WTC11 (cell line): Measurements from ENCODE around the gene ACHE. TPM values are rescaled to one million over a fixed set of nuclear protein-coding genes. Genes with fewer than 3 reads are reported as not detected.
A peak's percentile ranks its signal among the peaks of the same experiment; 100 is the strongest.

Experiments
- ATAC-seq: fragments of 200-7000 bp; cut with Tn5 transposase; 2 replicates; pipeline ENCODE4 v1.10.0; 2021; ENCODE audit warnings: mild to moderate bottlenecking, moderate library complexity
- Bru-seq: library from RNA; stranded (reverse); fragments of 400-500 nt; gene quantifications from one replicate; lab custom pipeline; 2021; lab: Mats Ljungman, UMichigan
- CTCF ChIA-PET: fragments of 300-600 bp; sonication (Branson Sonifier 250); formaldehyde crosslinking; loops from one replicate; lab custom pipeline; 2021; ENCODE audit warnings: antibody characterized with exemption; lab: Charles Lee
- POLR2A ChIA-PET: fragments of 350-600 bp; sonication (Branson Sonifier 250); formaldehyde crosslinking; loops from one replicate; lab custom pipeline; 2021; ENCODE audit warnings: antibody characterized with exemption; lab: Charles Lee
- DNase-seq: peaks from one replicate; pipeline ENCODE4 v3.0.0; 2021; ENCODE audit warnings: low spot score
- H3K27ac Mint-ChIP-seq: 2 replicates; pipeline ENCODE4 v1.8.0; 2021; ENCODE audit warnings: mixed read lengths
- H3K27me3 Mint-ChIP-seq: 2 replicates; pipeline ENCODE4 v1.8.0; 2021; ENCODE audit warnings: low read depth, mild to moderate bottlenecking, moderate library complexity, mixed read lengths
- H3K36me3 Mint-ChIP-seq: 2 replicates; pipeline ENCODE4 v1.8.0; 2021; ENCODE audit warnings: mixed read lengths
- H3K4me1 Mint-ChIP-seq: 2 replicates; pipeline ENCODE4 v1.8.0; 2022; ENCODE audit warnings: mixed read lengths
- H3K4me3 Mint-ChIP-seq: 2 replicates; pipeline ENCODE4 v1.8.0; 2021; ENCODE audit warnings: mild to moderate bottlenecking, moderate library complexity, mixed read lengths
- H3K9me3 Mint-ChIP-seq: 2 replicates; pipeline ENCODE4 v1.8.0; 2021; ENCODE audit warnings: mixed read lengths
- CBFB ChIP-seq: sonication (generic); formaldehyde crosslinking; IDR thresholded peaks from 2 replicates; pipeline ENCODE4 v1.8.1; 2022; ENCODE audit warnings: mild to moderate bottlenecking, low read depth, missing genetic modification reagents
- CREB1 ChIP-seq: sonication (generic); formaldehyde crosslinking; IDR thresholded peaks from 2 replicates; pipeline ENCODE4 v1.8.0; 2023; ENCODE audit warnings: mild to moderate bottlenecking, missing genetic modification reagents
- FOXJ3 ChIP-seq: sonication (generic); formaldehyde crosslinking; IDR thresholded peaks from 2 replicates; pipeline ENCODE4 v1.9.0; 2021; ENCODE audit warnings: missing genetic modification reagents, mild to moderate bottlenecking, borderline replicate concordance
- FOXK1 ChIP-seq: sonication (generic); formaldehyde crosslinking; IDR thresholded peaks from 2 replicates; pipeline ENCODE4 v1.8.0; 2022; ENCODE audit warnings: mild to moderate bottlenecking, moderate library complexity, missing genetic modification reagents
- GTF2I ChIP-seq: fragments of 250-450 bp; sonication (Bioruptor Pico); conservative IDR thresholded peaks from 2 replicates; pipeline ENCODE4 v1.4.0; 2021; ENCODE audit warnings: mild to moderate bottlenecking
- IRF2 ChIP-seq: sonication (generic); formaldehyde crosslinking; IDR thresholded peaks from 2 replicates; pipeline ENCODE4 v1.8.0; 2022; ENCODE audit warnings: low read depth, missing genetic modification reagents, borderline replicate concordance
- JAZF1 ChIP-seq: fragments of 250-450 bp; sonication (Bioruptor Pico); IDR thresholded peaks from 2 replicates; pipeline ENCODE4 v1.9.0; 2021; ENCODE audit warnings: moderate library complexity, mild to moderate bottlenecking, inconsistent platforms
- NFATC4 ChIP-seq: fragments of 250-450 bp; sonication (Bioruptor Pico); IDR thresholded peaks from 2 replicates; pipeline ENCODE4 v1.9.0; 2021; ENCODE audit warnings: mild to moderate bottlenecking
- NR2C2 ChIP-seq: sonication (generic); formaldehyde crosslinking; IDR thresholded peaks from 2 replicates; pipeline ENCODE4 v1.8.0; 2022; ENCODE audit warnings: mild to moderate bottlenecking, missing genetic modification reagents
- PRRX2 ChIP-seq: fragments of 250-450 bp; sonication (Bioruptor Pico); IDR thresholded peaks from 2 replicates; pipeline ENCODE4 v1.8.0; 2021; ENCODE audit warnings: mild to moderate bottlenecking
- SMAD3 ChIP-seq: sonication (generic); formaldehyde crosslinking; IDR thresholded peaks from 2 replicates; pipeline ENCODE4 v1.8.0; 2022; ENCODE audit warnings: missing genetic modification reagents, mild to moderate bottlenecking, borderline replicate concordance
- SMAD4 ChIP-seq: sonication (generic); formaldehyde crosslinking; IDR thresholded peaks from 2 replicates; pipeline ENCODE4 v1.8.0; 2022; ENCODE audit warnings: mild to moderate bottlenecking, missing genetic modification reagents
- SP1 ChIP-seq: sonication (generic); formaldehyde crosslinking; conservative IDR thresholded peaks from 2 replicates; pipeline ENCODE4 v1.8.1; 2022; ENCODE audit warnings: missing genetic modification reagents
- TEAD4 ChIP-seq: sonication (generic); formaldehyde crosslinking; IDR thresholded peaks from 2 replicates; pipeline ENCODE4 v1.8.0; 2022; ENCODE audit warnings: mild to moderate bottlenecking, missing genetic modification reagents
- ZNF232 ChIP-seq: sonication (generic); formaldehyde crosslinking; IDR thresholded peaks from 2 replicates; pipeline ENCODE4 v1.8.0; 2022; ENCODE audit warnings: mild to moderate bottlenecking, missing genetic modification reagents
- ZNF423 ChIP-seq: fragments of 250-450 bp; sonication (Bioruptor Pico); IDR thresholded peaks from 2 replicates; pipeline ENCODE4 v2.1.2; 2022; ENCODE audit warnings: mild to moderate bottlenecking, moderate library complexity
- long read RNA-seq, 3 experiments: library from RNA in 1 of 3; library from capped mRNA in 1 of 3; library from polyadenylated mRNA in 1 of 3; unstranded in 2 of 3; stranded (forward) in 1 of 3; transcript quantifications; one replicate each; pipeline ENCODE4 v2.0.0, GENCODE V29; 2021
- total RNA-seq: library from RNA; stranded (reverse); gene quantifications from 3 replicates; pipeline ENCODE4 v1.2.3, GENCODE V29; 2021
- TF ChIP-seq, protein P1 (sequence below): fragments of 250-450 bp; sonication (Bioruptor Pico); IDR thresholded peaks from 2 replicates; pipeline ENCODE4 v1.9.0; 2021; ENCODE audit warnings: mild to moderate bottlenecking, borderline replicate concordance
- TF ChIP-seq, protein P2 (sequence below): sonication (generic); formaldehyde crosslinking; IDR thresholded peaks from 2 replicates; pipeline ENCODE4 v1.8.1; 2023; ENCODE audit warnings: mild to moderate bottlenecking, missing genetic modification reagents, moderate library complexity

Gene ACHE
- 6.4 to 7.7 TPM (median 6.6 TPM) in 3 replicates for total RNA-seq
- Bru-seq, nascent RNA = percentile 39 among the genes with signal in this experiment
- long read RNA-seq, experiment 1, partial matches to known transcripts = 7 of 25 reads
- long read RNA-seq, experiment 1, other reads (novel, unspliced or antisense) = 10 of 25 reads
- long read RNA-seq, experiment 2, partial matches to known transcripts = 8 of 13 reads
- long read RNA-seq, experiment 2, other reads (novel, unspliced or antisense) = 2 of 13 reads
- long read RNA-seq, experiment 3, partial matches to known transcripts = 1 of 1 reads
- long read RNA-seq, experiment 3, other reads (novel, unspliced or antisense) = 0 of 1 reads

DNA sequence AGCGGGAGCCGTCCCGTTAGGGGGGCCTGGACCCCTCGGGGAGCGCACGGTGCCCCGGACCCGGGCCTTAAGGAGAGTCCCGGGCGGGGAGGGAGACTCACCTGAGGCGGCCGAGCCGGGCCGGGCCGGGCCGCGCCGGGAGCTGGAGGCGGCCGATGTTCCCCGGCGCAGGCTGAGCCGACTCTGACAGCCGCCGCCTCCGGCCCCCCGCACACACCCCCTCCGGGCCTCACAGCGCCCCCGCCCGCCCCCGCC is at the start of gene ACHE:
TSS of gene ACHE (minus strand) at position 188 of the 255 bp plus-strand sequence. CDS start 1,656 bp downstream, outside the sequence.
- ATAC-seq (peak; percentile 6), DNase-seq (no peak)
- Mint-ChIP-seq H3K27me3 (peaks cover 32% of the 10 kb centered on the region), H3K9me3 (no peaks in the 10 kb centered on the region), H3K36me3 (no peaks in the 10 kb centered on the region), H3K4me3 (peak within 1 kb of the TSS; percentile 74), H3K27ac (no peak within 1 kb of the TSS), H3K4me1 (peaks cover 32% of the 10 kb centered on the region)
- POLR2A ChIA-PET = interaction anchor here (1.4 kb wide), 1 partner anchor 70 kb away, joined by 4 read pairs; no protein-coding TSS in a partner anchor
- TF ChIP-seq ZNF232 (CRISPR knock-in tag) = no peak
- TF ChIP-seq SMAD3 (CRISPR knock-in tag) = no peak
- no peak for TF ChIP-seq PRRX2 (CRISPR knock-in tag)
- no peak for TF ChIP-seq IRF2 (CRISPR knock-in tag)
- CTCF ChIA-PET = interaction anchor here (1.0 to 3.2 kb wide), 16 partner anchors 16 to 336 kb away, joined by 3 to 30 read pairs (median 6); partner anchors contain the start of genes MUC3A, PLOD3 and ZNHIT1

DNA sequence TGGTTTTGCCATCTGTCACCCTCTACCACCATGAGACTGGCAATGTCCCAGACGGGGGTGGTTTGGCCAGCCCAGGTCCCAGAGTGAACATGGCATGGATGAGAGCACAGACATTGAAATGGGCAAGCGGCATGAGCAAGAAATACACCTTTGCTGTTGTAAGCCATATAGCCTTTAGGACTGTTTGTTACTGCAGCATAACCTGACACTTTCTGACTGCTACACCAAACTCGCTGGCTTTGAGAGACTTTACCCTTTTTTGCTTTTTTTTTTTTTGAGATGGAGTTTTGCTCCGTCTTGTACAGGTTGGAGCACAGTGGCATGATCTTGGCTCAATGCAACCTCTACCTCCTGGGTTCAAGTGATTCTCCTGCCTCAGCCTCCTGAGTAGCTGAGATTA is 48.5 kb upstream of the ACHE start:
- ChIA-PET CTCF (interaction anchor here (1.2 to 2.6 kb wide), 2 partner anchors 22 to 133 kb away, joined by 7 to 14 read pairs; no protein-coding TSS in a partner anchor), POLR2A (interaction anchor here (0.7 kb wide), 1 partner anchor 104 kb away, joined by 3 read pairs; no protein-coding TSS in a partner anchor)
- peaks cover 21% of the 10 kb centered on the region for H3K9me3 Mint-ChIP-seq
- H3K27ac Mint-ChIP-seq = no peak overlapping the region; the same call in 1 of the 2 replicates
- DNase-seq (no peak), ATAC-seq (no peak)
- peaks cover 24% of the 10 kb centered on the region for H3K36me3 Mint-ChIP-seq
- peaks cover 3% of the 10 kb centered on the region; the same call in 1 of the 2 replicates for H3K27me3 Mint-ChIP-seq
- no peak overlapping the region for H3K4me3 Mint-ChIP-seq
- TF ChIP-seq GTF2I (CRISPR knock-in tag) = 0 out of 2 replicates have a peak, but pooled peaks have one; percentile 55
- 0 out of 2 replicates have a peak, but pooled peaks have one; percentile 25 for TF ChIP-seq SP1
- TF ChIP-seq, protein P1, sequence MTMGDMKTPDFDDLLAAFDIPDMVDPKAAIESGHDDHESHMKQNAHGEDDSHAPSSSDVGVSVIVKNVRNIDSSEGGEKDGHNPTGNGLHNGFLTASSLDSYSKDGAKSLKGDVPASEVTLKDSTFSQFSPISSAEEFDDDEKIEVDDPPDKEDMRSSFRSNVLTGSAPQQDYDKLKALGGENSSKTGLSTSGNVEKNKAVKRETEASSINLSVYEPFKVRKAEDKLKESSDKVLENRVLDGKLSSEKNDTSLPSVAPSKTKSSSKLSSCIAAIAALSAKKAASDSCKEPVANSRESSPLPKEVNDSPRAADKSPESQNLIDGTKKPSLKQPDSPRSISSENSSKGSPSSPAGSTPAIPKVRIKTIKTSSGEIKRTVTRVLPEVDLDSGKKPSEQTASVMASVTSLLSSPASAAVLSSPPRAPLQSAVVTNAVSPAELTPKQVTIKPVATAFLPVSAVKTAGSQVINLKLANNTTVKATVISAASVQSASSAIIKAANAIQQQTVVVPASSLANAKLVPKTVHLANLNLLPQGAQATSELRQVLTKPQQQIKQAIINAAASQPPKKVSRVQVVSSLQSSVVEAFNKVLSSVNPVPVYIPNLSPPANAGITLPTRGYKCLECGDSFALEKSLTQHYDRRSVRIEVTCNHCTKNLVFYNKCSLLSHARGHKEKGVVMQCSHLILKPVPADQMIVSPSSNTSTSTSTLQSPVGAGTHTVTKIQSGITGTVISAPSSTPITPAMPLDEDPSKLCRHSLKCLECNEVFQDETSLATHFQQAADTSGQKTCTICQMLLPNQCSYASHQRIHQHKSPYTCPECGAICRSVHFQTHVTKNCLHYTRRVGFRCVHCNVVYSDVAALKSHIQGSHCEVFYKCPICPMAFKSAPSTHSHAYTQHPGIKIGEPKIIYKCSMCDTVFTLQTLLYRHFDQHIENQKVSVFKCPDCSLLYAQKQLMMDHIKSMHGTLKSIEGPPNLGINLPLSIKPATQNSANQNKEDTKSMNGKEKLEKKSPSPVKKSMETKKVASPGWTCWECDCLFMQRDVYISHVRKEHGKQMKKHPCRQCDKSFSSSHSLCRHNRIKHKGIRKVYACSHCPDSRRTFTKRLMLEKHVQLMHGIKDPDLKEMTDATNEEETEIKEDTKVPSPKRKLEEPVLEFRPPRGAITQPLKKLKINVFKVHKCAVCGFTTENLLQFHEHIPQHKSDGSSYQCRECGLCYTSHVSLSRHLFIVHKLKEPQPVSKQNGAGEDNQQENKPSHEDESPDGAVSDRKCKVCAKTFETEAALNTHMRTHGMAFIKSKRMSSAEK (CRISPR knock-in tag) = no peak
- peaks cover 41% of the 10 kb centered on the region for H3K4me1 Mint-ChIP-seq

DNA sequence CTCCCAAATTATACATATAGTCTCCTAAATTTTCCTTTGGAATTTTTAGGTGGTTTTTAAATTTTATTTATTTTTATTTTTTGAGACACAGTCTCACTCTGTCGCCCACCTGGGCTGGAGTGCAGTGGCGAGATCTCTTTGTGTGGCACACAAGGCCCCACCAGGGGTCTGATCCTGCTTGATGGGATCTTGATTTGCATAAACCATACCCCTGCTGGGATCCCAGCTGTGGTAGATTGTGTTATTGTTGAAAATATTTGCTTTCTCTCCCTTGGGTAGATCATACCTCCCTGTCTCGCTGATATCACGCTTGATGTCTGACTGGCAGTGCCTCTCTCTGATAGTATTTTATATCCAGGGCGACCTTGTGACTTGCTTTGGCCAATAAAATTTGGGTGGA is 48.0 kb upstream of the ACHE start:
- ATAC-seq (peak; percentile 62), DNase-seq (no peak)
- peaks cover 21% of the 10 kb centered on the region for H3K9me3 Mint-ChIP-seq
- peaks cover 27% of the 10 kb centered on the region for H3K36me3 Mint-ChIP-seq
- peaks cover 38% of the 10 kb centered on the region for H3K4me1 Mint-ChIP-seq
- no peak overlapping the region for H3K4me3 Mint-ChIP-seq
- H3K27me3 Mint-ChIP-seq = peaks cover 3% of the 10 kb centered on the region; the same call in 1 of the 2 replicates
- ChIA-PET CTCF (interaction anchor here (1.2 to 2.6 kb wide), 2 partner anchors 22 to 134 kb away, joined by 7 to 14 read pairs; no protein-coding TSS in a partner anchor), POLR2A (no interaction called here)
- TF ChIP-seq ZNF423 (CRISPR knock-in tag) (peak; percentile 99), NFATC4 (CRISPR knock-in tag) (no peak)
- no peak overlapping the region; the same call in 1 of the 2 replicates for H3K27ac Mint-ChIP-seq

DNA sequence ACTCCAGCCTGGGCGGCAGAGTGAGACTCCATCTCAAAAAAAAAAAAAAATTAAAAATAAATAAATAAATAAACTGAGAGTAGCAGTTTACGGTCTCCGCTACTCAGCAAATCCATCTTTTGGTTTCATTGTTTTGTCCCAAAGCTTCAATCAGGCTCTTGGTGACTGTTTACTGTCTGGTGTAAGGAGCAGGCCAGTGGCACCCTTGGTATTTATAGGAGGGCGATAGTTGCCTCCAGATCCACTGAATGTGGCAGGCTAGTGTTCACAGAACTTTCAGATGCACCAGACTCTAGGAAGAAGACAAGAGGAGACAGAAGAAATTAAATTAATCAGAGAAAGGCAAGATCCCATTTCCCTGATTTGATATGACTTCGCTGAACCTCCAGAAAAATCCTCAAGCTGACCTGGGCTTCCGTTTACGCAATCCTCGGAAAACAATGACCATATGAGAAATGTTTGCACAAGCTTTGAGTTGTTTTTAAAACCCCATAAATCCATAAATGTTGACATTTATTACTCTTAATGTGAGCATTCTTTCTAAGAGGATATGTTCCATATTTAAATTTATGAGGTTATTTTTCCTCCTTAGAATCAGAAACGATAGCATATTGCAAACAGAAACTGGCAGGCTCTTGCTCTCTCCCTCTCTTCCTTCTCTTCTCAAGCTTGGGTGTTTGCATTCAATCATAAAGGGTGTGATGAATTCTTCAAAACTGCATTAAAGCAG is 46.5 kb upstream of the ACHE start:
- peaks cover 21% of the 10 kb centered on the region for H3K9me3 Mint-ChIP-seq
- peaks cover 27% of the 10 kb centered on the region for H3K36me3 Mint-ChIP-seq
- ChIA-PET CTCF (interaction anchor here (0.5 to 2.0 kb wide), 2 partner anchors 9 to 137 kb away, joined by 3 to 8 read pairs; no protein-coding TSS in a partner anchor), POLR2A (no interaction called here)
- no peak overlapping the region for H3K4me3 Mint-ChIP-seq
- H3K4me1 Mint-ChIP-seq = peaks cover 38% of the 10 kb centered on the region
- ATAC-seq (no peak), DNase-seq (no peak)
- peaks cover 3% of the 10 kb centered on the region; the same call in 1 of the 2 replicates for H3K27me3 Mint-ChIP-seq
- peak overlapping the region; percentile 76; the same call in 1 of the 2 replicates for H3K27ac Mint-ChIP-seq
- TF ChIP-seq, protein P1 (CRISPR knock-in tag) = no peak
- no peak for TF ChIP-seq NR2C2 (CRISPR knock-in tag)
- TF ChIP-seq TEAD4 = no peak
- no peak for TF ChIP-seq CREB1
- no peak for TF ChIP-seq CBFB (CRISPR knock-in tag)
- no peak for TF ChIP-seq SMAD4 (CRISPR knock-in tag)
- no peak for TF ChIP-seq FOXJ3
- TF ChIP-seq, protein P2, sequence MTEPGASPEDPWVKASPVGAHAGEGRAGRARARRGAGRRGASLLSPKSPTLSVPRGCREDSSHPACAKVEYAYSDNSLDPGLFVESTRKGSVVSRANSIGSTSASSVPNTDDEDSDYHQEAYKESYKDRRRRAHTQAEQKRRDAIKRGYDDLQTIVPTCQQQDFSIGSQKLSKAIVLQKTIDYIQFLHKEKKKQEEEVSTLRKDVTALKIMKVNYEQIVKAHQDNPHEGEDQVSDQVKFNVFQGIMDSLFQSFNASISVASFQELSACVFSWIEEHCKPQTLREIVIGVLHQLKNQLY (CRISPR knock-in tag) = no peak
- no peak for TF ChIP-seq FOXK1
- TF ChIP-seq JAZF1 (CRISPR knock-in tag) = no peak
